NCI-H774 (cell line): ENCODE results near the gene HEXB.
"Not testable (repeated sequence)": the region's sequence is repeated elsewhere in the genome, so short reads cannot be mapped to it uniquely, and the experiment has no call there.

Experiments used
- DNase-seq: peaks from one replicate; lab custom pipeline; 2025; lab: John Stamatoyannopoulos, UW

The HEXB gene

GRCh38 chr5:74738406-74738805 is 53.4 kb downstream of the HEXB start:
- no peak for DNase-seq

DNA sequence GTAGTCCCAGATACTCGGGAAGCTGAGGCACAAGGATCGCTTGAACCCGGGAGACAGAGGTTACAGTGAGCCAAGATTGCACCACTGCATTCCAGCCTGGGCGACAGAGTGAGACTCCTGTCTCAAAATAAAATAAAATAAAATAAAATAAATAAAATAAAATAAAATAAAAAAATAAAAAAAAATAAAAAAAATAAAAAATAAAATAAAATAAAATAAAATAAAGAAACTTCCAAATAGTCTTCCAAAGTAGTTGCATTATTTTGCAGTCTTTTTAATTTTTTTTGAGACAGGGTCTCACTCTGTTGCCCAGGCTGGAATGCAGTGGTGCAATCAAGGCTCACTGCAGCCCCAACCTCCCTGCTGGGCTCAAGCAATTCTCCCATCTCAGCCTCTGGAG is 63.7 kb downstream of the HEXB start:
- DNase-seq = not testable (repeated sequence)

DNA sequence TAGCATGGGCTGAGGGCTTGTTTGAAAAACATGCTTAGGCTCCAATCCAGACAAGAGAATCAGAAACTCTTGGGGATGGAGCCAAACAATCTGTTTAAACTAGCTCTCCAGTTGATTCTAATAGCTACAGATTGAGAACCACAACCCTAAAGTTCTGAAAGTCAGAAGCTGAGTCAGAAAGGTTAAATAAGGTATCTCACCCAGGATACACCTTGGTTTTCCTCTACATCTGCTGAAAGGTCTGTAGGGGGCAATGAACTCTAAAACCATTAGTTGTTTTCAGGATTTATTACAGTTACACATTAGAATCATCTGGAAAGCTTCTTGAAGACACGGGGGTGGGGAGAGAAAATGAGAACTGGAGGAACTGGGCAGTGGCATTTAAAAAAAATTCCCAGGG is 76.2 kb downstream of the HEXB start:
- no peak for DNase-seq

DNA sequence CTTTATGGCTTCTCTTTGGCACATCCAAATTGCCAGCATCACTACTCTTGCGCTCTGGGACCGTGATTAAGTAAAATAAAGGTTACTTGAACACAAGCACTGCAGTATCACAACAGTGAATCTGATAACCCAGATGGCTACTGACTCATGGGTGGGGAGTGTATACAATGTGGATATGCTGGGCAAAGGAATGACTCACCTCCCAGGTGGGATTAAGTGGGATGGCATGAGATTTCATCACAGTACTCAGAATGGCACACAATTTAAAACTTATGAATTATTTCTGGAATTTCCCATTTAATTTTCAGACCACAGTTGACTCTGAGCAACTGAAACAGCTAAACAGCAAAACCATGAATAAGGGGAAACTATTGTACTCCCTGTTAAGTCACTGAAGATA is 77.6 kb downstream of the HEXB start:
- DNase-seq = no peak

GRCh38 chr5:74763504-74763903 is 78.5 kb downstream of the HEXB start:
- no peak for DNase-seq

DNA sequence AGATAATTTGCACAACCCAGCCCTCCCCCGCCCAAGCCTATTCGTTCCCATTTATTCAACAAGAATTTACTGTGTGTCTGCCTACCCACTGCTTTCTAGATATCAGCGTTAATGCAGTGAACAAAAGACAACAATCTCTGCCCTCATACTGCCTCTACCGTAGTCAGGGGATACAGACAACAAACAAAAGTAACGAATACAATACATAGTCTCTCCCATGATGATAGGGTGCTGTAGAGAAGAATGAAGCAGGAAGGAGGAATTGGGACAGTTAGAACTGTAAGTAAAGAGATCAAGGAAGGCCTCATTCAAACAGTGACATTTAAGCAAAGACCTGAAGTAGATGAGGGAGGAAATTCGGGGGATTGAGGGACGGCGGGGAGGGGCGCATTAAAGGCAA is 80.2 kb downstream of the HEXB start:
- DNase-seq = peak; percentile 71

- no peak for DNase-seq
Measured at GRCh38 chr5:74765929-74766328, 80.9 kb downstream of the HEXB start.

DNA sequence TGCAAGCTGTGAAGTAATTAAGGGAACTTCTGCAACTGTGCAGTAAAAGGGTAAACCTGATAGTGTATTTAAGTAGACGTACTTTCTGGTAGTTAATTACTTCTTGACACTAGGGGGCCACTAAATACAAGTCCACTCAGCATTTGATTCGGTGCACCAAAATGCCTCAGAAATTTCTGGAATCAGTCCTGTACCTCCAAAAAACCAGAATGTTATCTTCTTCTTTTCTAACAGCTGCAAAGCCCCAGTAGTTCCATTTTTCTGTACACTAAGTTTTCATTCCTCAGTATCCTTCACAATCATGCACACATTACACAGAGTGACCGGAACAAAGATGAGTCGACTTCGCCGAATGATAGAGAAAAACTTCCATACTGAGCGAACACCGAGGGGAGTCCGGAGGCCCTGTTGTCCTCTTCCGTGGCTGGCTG is 81.4 kb downstream of the HEXB start:
- DNase-seq = no peak

DNA sequence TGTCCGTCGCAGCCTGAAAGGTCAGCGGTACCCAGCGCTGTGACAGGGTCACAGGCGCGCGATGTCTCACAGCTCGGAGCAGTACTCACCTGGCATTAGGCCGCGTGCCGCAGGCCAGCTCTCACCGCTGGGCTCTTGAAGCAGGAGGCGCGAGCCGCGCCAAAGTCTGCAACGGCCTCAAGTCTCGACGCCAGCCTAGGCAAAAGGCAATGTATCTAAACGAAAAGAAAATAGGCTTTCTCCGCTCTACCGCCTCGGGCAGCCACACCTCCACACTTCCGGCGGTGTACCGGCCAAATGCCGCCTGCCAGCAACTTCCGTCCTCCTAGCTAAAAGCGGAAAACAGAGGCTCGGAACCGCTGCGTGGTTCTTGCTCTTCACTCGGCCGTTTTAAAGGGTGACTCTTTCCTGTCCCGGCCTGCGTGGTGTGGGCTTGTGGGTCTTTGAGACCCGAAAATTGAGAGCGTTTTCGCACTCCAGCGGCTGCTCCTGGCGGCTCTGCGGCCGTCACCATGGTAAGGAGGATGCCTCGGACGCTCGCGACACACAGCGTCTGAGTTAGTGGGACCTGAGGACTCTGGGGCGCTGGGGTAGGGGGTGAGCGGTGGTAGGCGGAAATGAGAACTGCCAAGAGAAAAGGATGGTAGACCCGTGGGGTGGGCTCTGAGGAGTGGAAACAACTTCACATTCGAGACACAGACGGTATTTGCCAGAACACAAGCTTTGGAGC is 82.0 kb downstream of the HEXB start, which contains the start of the genes GFM2 and NSA2:
TSS of gene GFM2 (minus strand) at position 269 of the 730 bp plus-strand sequence. CDS start 3,375 bp downstream, outside the sequence.
TSS of gene NSA2 (plus strand) at position 401 of the 730 bp plus-strand sequence. CDS start at position 513, 112 bp downstream.
- peak; percentile 92 for DNase-seq

DNA sequence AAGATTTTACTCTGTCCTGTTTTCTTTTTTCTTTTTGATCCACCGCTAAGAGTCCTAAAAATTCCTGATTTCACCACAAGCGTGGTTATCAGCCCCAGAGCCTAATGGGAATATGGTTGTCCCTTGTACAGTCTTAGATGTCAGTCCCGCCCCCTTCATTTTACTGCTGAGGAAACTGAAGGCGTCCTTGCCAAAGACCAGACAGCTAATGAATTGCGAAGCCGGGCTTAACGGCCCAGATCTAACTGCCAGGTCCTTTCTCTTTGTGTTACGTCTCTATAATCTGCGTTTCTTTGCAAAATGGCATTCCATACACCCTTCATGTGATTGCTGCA is 82.5 kb downstream of the HEXB start:
- DNase-seq = no peak
